ENCODE measurements around the gene MAD1L1. TPM values are rescaled to one million over a fixed set of nuclear protein-coding genes. Genes with fewer than 3 reads are reported as not detected.

MAD1L1 gene
- total and polyA plus RNA-seq, 7 donors: 11.7 to 17.5 (median 15.6) TPM

- WGBS, 3 donors: 80 to 93% (median 86%) methylated on average over 7 to 10 of the region's 10 CpGs
- DNase-seq: no peak
Measured at GRCh38 chr7:2217206-2217605, 15.5 kb downstream of the MAD1L1 start.

DNA sequence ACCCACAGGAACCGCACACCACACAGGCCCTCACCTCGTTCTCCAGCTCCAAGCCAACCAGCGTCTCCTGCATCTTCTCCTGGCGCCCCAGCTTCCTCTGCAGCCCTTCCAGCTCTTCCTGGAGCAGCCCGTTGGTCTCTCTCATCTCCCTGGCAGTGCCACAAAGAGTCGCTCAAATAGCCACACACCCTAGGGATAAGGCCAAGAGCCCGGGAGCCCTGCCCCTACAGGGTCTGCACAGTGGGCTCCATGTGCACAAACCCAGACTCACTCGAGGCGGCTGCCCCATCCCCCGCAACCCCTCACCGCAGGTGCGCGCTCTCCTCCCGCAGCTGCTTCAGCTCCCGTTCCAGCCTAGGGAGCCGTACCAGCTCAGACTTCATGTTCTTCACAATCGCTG, 16.9 kb downstream of the MAD1L1 start:
- no peak overlapping the region for H3K4me3 ChIP-seq
- no peaks in the 10 kb centered on the region for H3K4me1 ChIP-seq
- intact Hi-C loops (cut with DNase I): no loop called here
- TF ChIP-seq CTCF (IDR thresholded peaks at IDR 0.05): no peak
- DNase-seq (no peak), ATAC-seq (no peak)
- 88 to 90% (median 89%) methylated on average over 17 of the region's 17 CpGs for WGBS, 3 donors
- no peak overlapping the region for H3K27ac ChIP-seq
- H3K27me3 ChIP-seq (ENCODE audit: insufficient read depth in 3 of 3, low read length in 2 of 3): no peaks in the 10 kb centered on the region
- H3K36me3 ChIP-seq (ENCODE audit: insufficient read depth in 1 of 2, low read depth in 1 of 2): peaks cover 0 to 86% of the 10 kb centered on the region in 2 donors
- H3K9me3 ChIP-seq: no peaks in the 10 kb centered on the region

More at GRCh38 chr7:2217206-2217605, 15.5 kb downstream of the MAD1L1 start:
- intact Hi-C loops (cut with DNase I): no loop called here
- no peak overlapping the region for H3K4me3 ChIP-seq
- no peaks in the 10 kb centered on the region for H3K4me1 ChIP-seq
- peaks cover 0 to 85% of the 10 kb centered on the region in 2 donors for H3K36me3 ChIP-seq (ENCODE audit: insufficient read depth in 1 of 2, low read depth in 1 of 2)
- ATAC-seq: no peak
- TF ChIP-seq CTCF (IDR thresholded peaks at IDR 0.05): no peak
- no peaks in the 10 kb centered on the region for H3K9me3 ChIP-seq
- H3K27ac ChIP-seq: no peak overlapping the region
- no peaks in the 10 kb centered on the region for H3K27me3 ChIP-seq (ENCODE audit: insufficient read depth in 3 of 3, low read length in 2 of 3)

- no peak for TF ChIP-seq CTCF (IDR thresholded peaks at IDR 0.05)
- no peak overlapping the region for H3K4me3 ChIP-seq
- no peaks in the 10 kb centered on the region for H3K4me1 ChIP-seq
- 90 to 93% (median 92%) methylated on average over 9 of the region's 9 CpGs for WGBS, 3 donors
- peaks cover 0 to 82% of the 10 kb centered on the region in 2 donors for H3K36me3 ChIP-seq (ENCODE audit: insufficient read depth in 1 of 2, low read depth in 1 of 2)
- no peak overlapping the region for H3K27ac ChIP-seq
- no peaks in the 10 kb centered on the region for H3K9me3 ChIP-seq
- DNase-seq: peak in 1 of 2 donors; percentile 5
- intact Hi-C loops (cut with DNase I): loop anchor here in 1 of 2 donors (5.0 kb wide), 1 partner anchor 632 kb away; no protein-coding TSS in a partner anchor
- no peaks in the 10 kb centered on the region for H3K27me3 ChIP-seq (ENCODE audit: insufficient read depth in 3 of 3, low read length in 2 of 3)
- ATAC-seq: no peak
Measured at GRCh38 chr7:2214636-2215035, 18.1 kb downstream of the MAD1L1 start.

DNA sequence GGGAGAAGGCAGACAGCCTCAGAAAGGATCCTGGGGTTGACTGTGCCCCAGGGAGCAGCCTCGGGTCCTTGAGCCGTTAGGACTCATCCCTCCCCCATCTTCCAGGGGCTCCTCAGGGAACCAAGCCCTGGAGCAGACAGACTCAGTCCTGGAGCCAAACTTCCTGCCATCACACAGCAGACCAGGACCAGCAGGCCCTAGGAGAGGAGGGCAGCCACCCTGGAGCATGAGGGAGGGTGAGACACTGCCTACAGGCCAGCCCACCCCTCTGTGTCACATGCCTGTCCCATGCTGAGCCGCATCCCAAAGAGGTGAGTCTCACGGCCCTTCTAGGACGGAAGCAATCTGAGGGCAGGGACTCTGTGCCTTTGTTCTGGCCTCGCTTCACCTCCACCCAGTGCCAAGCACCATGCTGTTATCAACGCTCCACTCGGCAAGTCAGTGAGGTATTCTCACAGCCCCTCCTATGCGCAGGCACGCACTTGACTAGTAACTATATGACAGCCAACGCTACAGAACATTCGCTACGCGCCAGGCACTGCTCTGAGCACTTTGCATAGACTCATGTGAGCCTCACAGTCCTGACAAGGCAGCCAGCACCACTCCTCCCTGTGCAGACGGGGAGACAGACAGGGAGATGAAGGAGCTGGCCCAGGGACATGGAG, 19.1 kb downstream of the MAD1L1 start:
- Histone ChIP-seq H3K27ac (no peak overlapping the region), H3K4me3 (no peak overlapping the region), H3K36me3 (ENCODE audit: insufficient read depth in 1 of 2, low read depth in 1 of 2) (peaks cover 0 to 77% of the 10 kb centered on the region in 2 donors), H3K4me1 (no peaks in the 10 kb centered on the region), H3K9me3 (no peaks in the 10 kb centered on the region), H3K27me3 (ENCODE audit: insufficient read depth in 3 of 3, low read length in 2 of 3) (no peaks in the 10 kb centered on the region)
- intact Hi-C loops (cut with DNase I): loop anchor here in 1 of 2 donors (5.0 kb wide), 1 partner anchor 631 kb away; no protein-coding TSS in a partner anchor
- ATAC-seq (no peak), DNase-seq (no peak)
- 92 to 94% (median 94%) methylated on average over 15 of the region's 15 CpGs for WGBS, 3 donors
- no peak for TF ChIP-seq CTCF (IDR thresholded peaks at IDR 0.05)
